ENCODE data around the gene TRIM27. TPM values are rescaled to one million over a fixed set of nuclear protein-coding genes. Genes with fewer than 3 reads are reported as not detected.
"Not testable (repeated sequence)": the region's sequence is repeated elsewhere in the genome, so short reads cannot be mapped to it uniquely, and the experiment has no call there.

TRIM27 gene, protein sequence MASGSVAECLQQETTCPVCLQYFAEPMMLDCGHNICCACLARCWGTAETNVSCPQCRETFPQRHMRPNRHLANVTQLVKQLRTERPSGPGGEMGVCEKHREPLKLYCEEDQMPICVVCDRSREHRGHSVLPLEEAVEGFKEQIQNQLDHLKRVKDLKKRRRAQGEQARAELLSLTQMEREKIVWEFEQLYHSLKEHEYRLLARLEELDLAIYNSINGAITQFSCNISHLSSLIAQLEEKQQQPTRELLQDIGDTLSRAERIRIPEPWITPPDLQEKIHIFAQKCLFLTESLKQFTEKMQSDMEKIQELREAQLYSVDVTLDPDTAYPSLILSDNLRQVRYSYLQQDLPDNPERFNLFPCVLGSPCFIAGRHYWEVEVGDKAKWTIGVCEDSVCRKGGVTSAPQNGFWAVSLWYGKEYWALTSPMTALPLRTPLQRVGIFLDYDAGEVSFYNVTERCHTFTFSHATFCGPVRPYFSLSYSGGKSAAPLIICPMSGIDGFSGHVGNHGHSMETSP
- total RNA-seq (10 to 100 TPM; 61.8 to 92.0 (median 67.8) TPM), polyA plus RNA-seq (10 to 100 TPM; 45.2 to 61.7 (median 57.2) TPM)
- long read RNA-seq, donor 1, transcript TRIM27-202 (8 exons, 2,967 nt) = major isoform, 13 of 23 reads
- long read RNA-seq, donor 1, partial matches to known transcripts = 9 of 23 reads
- long read RNA-seq, donor 1, other reads (novel, unspliced or antisense) = 0 of 23 reads
- long read RNA-seq, donor 2, transcript TRIM27-202 (8 exons, 2,967 nt) = major isoform, 9 of 9 reads
- long read RNA-seq, donor 2, partial matches to known transcripts = 0 of 9 reads
- long read RNA-seq, donor 2, other reads (novel, unspliced or antisense) = 0 of 9 reads

DNA sequence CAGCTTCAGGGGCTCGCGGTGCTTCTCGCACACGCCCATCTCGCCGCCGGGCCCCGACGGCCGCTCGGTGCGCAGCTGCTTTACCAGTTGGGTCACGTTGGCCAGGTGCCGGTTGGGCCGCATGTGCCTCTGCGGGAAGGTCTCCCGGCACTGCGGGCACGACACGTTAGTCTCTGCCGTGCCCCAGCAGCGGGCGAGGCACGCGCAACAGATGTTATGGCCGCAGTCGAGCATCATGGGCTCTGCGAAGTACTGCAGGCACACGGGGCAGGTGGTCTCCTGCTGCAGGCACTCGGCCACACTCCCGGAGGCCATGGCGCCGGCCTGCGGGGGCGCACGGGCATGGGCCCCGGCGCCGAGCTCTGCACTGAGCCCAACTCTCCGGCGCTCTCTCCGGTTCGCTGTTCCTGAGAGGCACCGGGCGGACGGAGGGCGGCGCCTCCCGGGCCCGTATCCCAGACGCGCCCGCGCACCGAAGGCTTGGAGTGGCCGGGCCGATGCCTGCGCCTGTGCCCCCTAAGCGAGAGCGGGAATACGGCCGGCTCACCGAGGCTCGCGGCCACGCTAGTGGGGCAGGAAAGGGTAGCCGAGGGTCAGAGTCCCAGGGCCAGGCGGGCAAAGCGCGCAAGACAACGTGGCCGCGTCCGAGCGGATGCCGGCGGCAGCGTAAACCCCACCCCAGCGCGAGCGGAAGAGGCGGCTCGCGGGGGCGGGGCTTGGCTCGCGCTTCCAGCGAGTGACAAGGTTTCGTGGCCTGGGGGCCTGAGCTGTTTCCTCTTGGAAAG, at the start of gene TRIM27:
Gene TRIM27, minus strand, starts transcription at position 668 of the 785 bp plus-strand sequence. Its CDS starts 353 bp downstream, at position 315.
- peaks cover 3 to 37% (median 33%) of the 10 kb centered on the region in 6 donors for H3K36me3 ChIP-seq
- H3K27ac ChIP-seq = peak within 1 kb of the TSS; percentile 93 to 100 (median 99)
- H3K4me3 ChIP-seq = peak within 1 kb of the TSS; percentile 82 to 98 (median 90)
- H3K9me3 ChIP-seq = no peaks in the 10 kb centered on the region
- 0 to 1% (median 0%) methylated on average over 18 to 89 of the region's 89 CpGs for WGBS, 5 donors
- no peaks in the 10 kb centered on the region for H3K27me3 ChIP-seq (replicated peaks in 1 of 7)
- intact Hi-C loops (cut with DNase I; ENCODE audit: low total_unique reads) = no loop called here
- H3K4me1 ChIP-seq = peaks cover 26 to 55% (median 49%) of the 10 kb centered on the region in 6 donors
- DNase-seq = peak; percentile 98
- TF ChIP-seq POLR2AphosphoS5 (IDR thresholded peaks at IDR 0.05) (peak; percentile 98 to 99 (median 99)), POLR2A (IDR thresholded peaks at IDR 0.05) (peak; percentile 78 to 84 (median 83))
- TF ChIP-seq, protein P1, sequence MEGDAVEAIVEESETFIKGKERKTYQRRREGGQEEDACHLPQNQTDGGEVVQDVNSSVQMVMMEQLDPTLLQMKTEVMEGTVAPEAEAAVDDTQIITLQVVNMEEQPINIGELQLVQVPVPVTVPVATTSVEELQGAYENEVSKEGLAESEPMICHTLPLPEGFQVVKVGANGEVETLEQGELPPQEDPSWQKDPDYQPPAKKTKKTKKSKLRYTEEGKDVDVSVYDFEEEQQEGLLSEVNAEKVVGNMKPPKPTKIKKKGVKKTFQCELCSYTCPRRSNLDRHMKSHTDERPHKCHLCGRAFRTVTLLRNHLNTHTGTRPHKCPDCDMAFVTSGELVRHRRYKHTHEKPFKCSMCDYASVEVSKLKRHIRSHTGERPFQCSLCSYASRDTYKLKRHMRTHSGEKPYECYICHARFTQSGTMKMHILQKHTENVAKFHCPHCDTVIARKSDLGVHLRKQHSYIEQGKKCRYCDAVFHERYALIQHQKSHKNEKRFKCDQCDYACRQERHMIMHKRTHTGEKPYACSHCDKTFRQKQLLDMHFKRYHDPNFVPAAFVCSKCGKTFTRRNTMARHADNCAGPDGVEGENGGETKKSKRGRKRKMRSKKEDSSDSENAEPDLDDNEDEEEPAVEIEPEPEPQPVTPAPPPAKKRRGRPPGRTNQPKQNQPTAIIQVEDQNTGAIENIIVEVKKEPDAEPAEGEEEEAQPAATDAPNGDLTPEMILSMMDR (IDR thresholded peaks at IDR 0.05 in 8 of 11, conservative IDR thresholded peaks at IDR 0.05 in 3 of 11) = peak in 3 of 11 experiments; percentile 14 to 26 (median 15)

DNA sequence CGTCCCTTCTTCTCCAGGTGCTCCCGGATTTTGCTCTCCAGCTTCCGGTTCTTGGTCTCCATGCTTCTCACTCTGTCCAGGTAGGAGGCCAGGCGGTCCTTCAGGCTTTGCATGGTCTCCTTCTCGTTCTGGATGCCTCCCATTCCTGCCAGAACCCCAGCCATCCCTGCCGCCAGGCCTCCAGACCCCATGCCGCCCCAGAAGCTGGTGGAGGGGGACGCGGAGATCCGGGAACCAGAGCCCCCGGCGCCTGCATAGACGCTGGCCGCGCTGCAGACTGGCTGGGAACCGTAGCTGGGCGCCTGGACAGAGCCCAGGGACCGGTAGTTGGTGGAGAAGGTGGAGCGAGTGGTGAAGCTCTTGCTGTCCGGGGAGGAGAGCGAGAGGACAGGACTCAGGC, 46.3 kb upstream of the TRIM27 start:
- whole genome bisulfite sequencing, 5 donors = 84 to 92% (median 91%) methylated on average over 21 of the region's 21 CpGs
- H3K4me1 ChIP-seq; DNase-seq; H3K27me3 ChIP-seq (replicated peaks in 1 of 7); intact Hi-C loops (cut with DNase I; ENCODE audit: low total_unique reads); H3K36me3 ChIP-seq; H3K27ac ChIP-seq; H3K4me3 ChIP-seq: not testable (repeated sequence)
- peaks cover 0 to 30% (median 24%) of the 10 kb centered on the region in 8 donors for H3K9me3 ChIP-seq

DNA sequence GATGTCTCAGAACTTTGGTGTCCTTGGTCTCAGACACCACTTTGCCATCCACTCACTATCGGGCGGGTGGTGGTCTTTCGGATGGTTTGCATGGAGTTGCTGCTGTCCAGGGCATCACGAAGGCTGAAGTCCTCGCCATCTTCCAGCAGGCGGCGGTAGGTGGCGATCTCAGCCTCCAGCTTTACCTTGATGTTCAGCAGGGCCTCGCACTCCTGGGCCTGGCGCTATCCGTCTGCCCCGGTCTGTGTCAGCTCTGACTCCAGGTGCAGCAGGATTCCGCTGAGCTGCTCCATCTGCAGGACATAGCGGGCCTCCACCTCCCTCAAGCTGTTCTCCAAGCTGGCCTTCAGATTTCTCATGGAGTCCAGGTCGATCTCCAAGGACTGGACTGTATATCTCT, 45.3 kb upstream of the TRIM27 start:
- TF ChIP-seq POLR2A (IDR thresholded peaks at IDR 0.05) = no peak
- no peak for TF ChIP-seq POLR2AphosphoS5 (IDR thresholded peaks at IDR 0.05)
- TF ChIP-seq, protein P1 (IDR thresholded peaks at IDR 0.05 in 8 of 11, conservative IDR thresholded peaks at IDR 0.05 in 3 of 11) = no peak

DNA sequence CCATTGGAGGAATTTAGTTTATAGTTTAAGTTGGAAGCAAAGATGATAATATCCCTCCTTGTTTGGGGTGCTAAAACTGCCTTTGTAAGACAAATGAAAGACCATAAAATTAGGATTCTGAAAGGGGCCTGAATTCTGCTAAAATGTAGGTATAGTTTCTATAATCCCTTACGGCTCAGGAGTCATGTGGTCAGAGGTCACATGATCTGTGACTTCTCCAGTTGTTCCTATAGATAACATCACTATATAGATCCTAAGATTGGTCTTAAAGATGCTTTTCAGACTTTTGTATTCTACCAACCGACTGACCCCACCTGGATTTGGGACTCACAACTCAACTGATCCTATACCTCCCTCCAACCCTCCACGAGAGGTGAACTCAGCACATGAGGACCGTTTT, 44.7 kb upstream of the TRIM27 start:
- no peak for DNase-seq
- Histone ChIP-seq H3K36me3 (no peaks in the 10 kb centered on the region), H3K9me3 (peaks cover 0 to 30% (median 24%) of the 10 kb centered on the region in 8 donors), H3K27ac (no peak overlapping the region), H3K27me3 (replicated peaks in 1 of 7) (peaks cover 0 to 5% (median 0%) of the 10 kb centered on the region in 7 donors), H3K4me3 (no peak overlapping the region), H3K4me1 (no peaks in the 10 kb centered on the region)
- TF ChIP-seq, protein P1 (IDR thresholded peaks at IDR 0.05 in 8 of 11, conservative IDR thresholded peaks at IDR 0.05 in 3 of 11) = no peak
- TF ChIP-seq POLR2A (IDR thresholded peaks at IDR 0.05) = no peak
- TF ChIP-seq POLR2AphosphoS5 (IDR thresholded peaks at IDR 0.05) = no peak
- intact Hi-C loops (cut with DNase I; ENCODE audit: low total_unique reads) = no loop called here
- WGBS, 5 donors = 82 to 92% (median 88%) methylated on average over 4 of the region's 4 CpGs

More for the DNA sequence above, 45.3 kb upstream of the TRIM27 start:
- Histone ChIP-seq H3K4me1 (no peaks in the 10 kb centered on the region), H3K4me3 (no peak overlapping the region), H3K27ac (no peak overlapping the region), H3K36me3 (no peaks in the 10 kb centered on the region), H3K9me3 (peaks cover 0 to 30% (median 24%) of the 10 kb centered on the region in 8 donors), H3K27me3 (replicated peaks in 1 of 7) (peaks cover 0 to 5% (median 0%) of the 10 kb centered on the region in 7 donors)
- WGBS, 5 donors = 86 to 89% (median 87%) methylated on average over 15 of the region's 15 CpGs
- no peak for DNase-seq
- intact Hi-C loops (cut with DNase I; ENCODE audit: low total_unique reads) = no loop called here
